Cardiac fibroblast (primary cell): ENCODE results near the gene ADCY5.

ENCODE experiments used
- DNase-seq, 2 donors: peaks; one replicate each; pipeline versions ENCODE4 v3.0.0 to v3.0.0-alpha.2; 2010; ENCODE audit warnings: low read depth in 2 of 2
- H3K4me3 ChIP-seq, 2 donors: replicated peaks in 1 of 2; 1 replicate in 1 of 2; 2 replicates in 1 of 2; pipeline ENCODE4 v1.5.1; 2011; ENCODE audit warnings: low read depth in 2 of 2, low read length in 2 of 2, mild to moderate bottlenecking in 2 of 2, moderate library complexity in 1 of 2
- CTCF ChIP-seq: IDR thresholded peaks from one replicate; pipeline ENCODE4 v1.5.1; 2011; ENCODE audit warnings: low read depth, mild to moderate bottlenecking, low read length, inconsistent platforms

The ADCY5 gene

GRCh38 chr3:123431658-123432324, 17.1 kb downstream of the ADCY5 start:
- no peak for DNase-seq
- TF ChIP-seq CTCF: no peak
- H3K4me3 ChIP-seq: no peak overlapping the region

- no peak overlapping the region for H3K4me3 ChIP-seq
- TF ChIP-seq CTCF: no peak
- DNase-seq: no peak
Measured at GRCh38 chr3:123431007-123431657, 17.8 kb downstream of the ADCY5 start.

- no peak overlapping the region for H3K4me3 ChIP-seq
- DNase-seq: no peak
- TF ChIP-seq CTCF: no peak
Measured at GRCh38 chr3:123430266-123430665, 18.6 kb downstream of the ADCY5 start.

GRCh38 chr3:123429362-123430125, 19.3 kb downstream of the ADCY5 start:
- DNase-seq: no peak
- no peak for TF ChIP-seq CTCF
- no peak overlapping the region for H3K4me3 ChIP-seq

- no peak for DNase-seq
Measured at GRCh38 chr3:123424999-123425712, 23.7 kb downstream of the ADCY5 start.

More at GRCh38 chr3:123424999-123425712, 23.7 kb downstream of the ADCY5 start:
- H3K4me3 ChIP-seq: no peak overlapping the region
- TF ChIP-seq CTCF: no peak
